K562 (cell line): ENCODE data around the gene DRICH1. TPM values are rescaled to one million over a fixed set of nuclear protein-coding genes. Genes with fewer than 3 reads are reported as not detected.

Experiments used
- ATAC-seq: fragments of 200-7000 bp; cut with Tn5 transposase; 3 replicates; pipeline ENCODE4 v1.9.1; 2020; ENCODE audit warnings: moderate library complexity
- BruUV-seq: library from RNA; stranded (reverse); fragments of 400-500 nt; replicated peaks from 2 replicates; lab custom pipeline; 2021; lab: Mats Ljungman, UMichigan
- CTCF ChIA-PET: fragments of 300-600 bp; formaldehyde crosslinking; extraction: SDS; loops from one replicate; lab custom pipeline; 2021; ENCODE audit warnings: low intra/inter-chr PET ratio; lab: Yijun Ruan, JAX
- POLR2A ChIA-PET: fragments of 300-600, 350-650 bp; sonication (Branson Sonifier 250); formaldehyde crosslinking; extraction: SDS; loops from one replicate; lab custom pipeline; 2021; ENCODE audit warnings: antibody characterized with exemption, inconsistent platforms; lab: Yijun Ruan, JAX
- DNase-seq, 4 experiments: peaks; one replicate each; pipeline versions ENCODE4 v3.0.0 to v3.0.0-alpha.2; 2011 to 2018; ENCODE audit warnings: low spot score in 3 of 4, mixed read lengths in 3 of 4; ENCODE audit errors: extremely low read depth in 1 of 4
- FAIRE-seq: peaks from 2 replicates; lab custom pipeline; 2011; peaks lifted over from hg19 to GRCh38; lab: Jason Lieb, UNC
- H2AFZ ChIP-seq: 2 replicates; pipeline ENCODE4 v1.6.0; 2011; ENCODE audit warnings: low read depth, low read length, control low read depth, inconsistent platforms
- H3K27ac ChIP-seq: fragments of 200-600 bp; 3 replicates; pipeline ENCODE4 v1.8.0; 2011; ENCODE audit warnings: low read depth, mild to moderate bottlenecking, control low read depth, inconsistent platforms, low read length, moderate library complexity, mixed read lengths; ENCODE audit errors: extremely low read depth
- H3K27me3 ChIP-seq, 2 experiments: fragments of 300-600 bp in 1 of 2; 2 replicates in 1 of 2; 3 replicates in 1 of 2; pipeline versions ENCODE4 v1.6.0 to v1.8.0; 2011; ENCODE audit warnings: inconsistent platforms in 2 of 2, low read length in 2 of 2, mild to moderate bottlenecking in 1 of 2, mixed read lengths in 1 of 2, moderate library complexity in 1 of 2; ENCODE audit not compliant: control insufficient read depth in 2 of 2, insufficient read depth in 2 of 2
- H3K36me3 ChIP-seq: fragments of 300-600 bp; 3 replicates; pipeline ENCODE4 v1.8.0; 2011; ENCODE audit warnings: mild to moderate bottlenecking, low read length, inconsistent platforms; ENCODE audit not compliant: control insufficient read depth, insufficient read depth
- H3K4me1 ChIP-seq, 2 experiments: fragments of 200-600 bp in 1 of 2; replicated peaks in 1 of 2; 2 replicates in 1 of 2; 3 replicates in 1 of 2; pipeline versions ENCODE4 v1.5.1 to v1.8.0; 2011; ENCODE audit warnings: inconsistent platforms in 2 of 2, low read length in 2 of 2, mild to moderate bottlenecking in 1 of 2, mixed read lengths in 1 of 2, moderate library complexity in 1 of 2; ENCODE audit not compliant: control insufficient read depth in 2 of 2, insufficient read depth in 2 of 2
- H3K4me2 ChIP-seq: 2 replicates; pipeline ENCODE4 v1.6.1; 2011; ENCODE audit warnings: low read length, control low read depth, inconsistent platforms, mixed read lengths; ENCODE audit not compliant: insufficient read depth
- H3K4me3 ChIP-seq: fragments of 200-600 bp; sonication (generic), shearing (Covaris generic); 2 replicates; pipeline ENCODE4 v1.5.1; 2016; ENCODE audit warnings: control low read depth, inconsistent platforms
- H3K79me2 ChIP-seq: fragments of 200-600 bp; 3 replicates; pipeline ENCODE4 v1.8.0; 2011; ENCODE audit warnings: low read length, inconsistent platforms; ENCODE audit not compliant: control insufficient read depth, insufficient read depth
- H3K9ac ChIP-seq, 2 experiments: 2 replicates each; pipeline versions ENCODE4 v1.6.0 to v1.6.1; 2011; ENCODE audit warnings: low read depth in 2 of 2, low read length in 2 of 2, control low read depth in 1 of 2, inconsistent platforms in 1 of 2, mild to moderate bottlenecking in 1 of 2, mixed read lengths in 1 of 2; ENCODE audit not compliant: insufficient read depth in 1 of 2
- H3K9me1 ChIP-seq: one replicate; pipeline ENCODE4 v1.6.0; 2011; ENCODE audit warnings: inconsistent platforms, mild to moderate bottlenecking, low read length, moderate library complexity; ENCODE audit not compliant: control insufficient read depth, insufficient read depth
- H3K9me3 ChIP-seq: replicated peaks from 2 replicates; pipeline ENCODE4 v1.5.1; 2011; ENCODE audit warnings: low read depth, low read length, inconsistent platforms; ENCODE audit not compliant: control insufficient read depth, insufficient read depth
- H4K20me1 ChIP-seq: replicated peaks from 2 replicates; pipeline ENCODE4 v1.6.1; 2011; ENCODE audit warnings: low read length, inconsistent platforms, mixed read lengths; ENCODE audit not compliant: control insufficient read depth, insufficient read depth
- FOXP4 ChIP-seq: sonication (generic); formaldehyde crosslinking; IDR thresholded peaks from 2 replicates; pipeline ENCODE4 v1.8.0; 2022; ENCODE audit warnings: mild to moderate bottlenecking, missing genetic modification reagents, borderline replicate concordance
- HDGF ChIP-seq: fragments of 450-650 bp; IDR thresholded peaks from 2 replicates; pipeline ENCODE4 v1.6.1; 2016
- HSF4 ChIP-seq: fragments of 250-450 bp; sonication (Bioruptor Pico); IDR thresholded peaks from 2 replicates; pipeline ENCODE4 v2.1.2; 2022; ENCODE audit warnings: mild to moderate bottlenecking, moderate library complexity, borderline replicate concordance
- MCM5 ChIP-seq: fragments of 450-650 bp; IDR thresholded peaks from 2 replicates; pipeline ENCODE4 v1.6.1; 2016; ENCODE audit warnings: low read depth
- MEIS2 ChIP-seq: fragments of 450-650 bp; IDR thresholded peaks from 2 replicates; pipeline ENCODE4 v1.6.1; 2014; ENCODE audit warnings: mild to moderate bottlenecking; ENCODE audit not compliant: partially characterized antibody
- OTX1 ChIP-seq: fragments of 450-650 bp; formaldehyde crosslinking; IDR thresholded peaks from 2 replicates; pipeline ENCODE4 v1.4.0; 2022; ENCODE audit warnings: mild to moderate bottlenecking
- PCBP1 ChIP-seq: fragments of 200-400 bp; formaldehyde crosslinking; IDR thresholded peaks from 2 replicates; pipeline ENCODE4 v1.6.1; 2018; ENCODE audit warnings: mild to moderate bottlenecking, low read depth, low read length; ENCODE audit not compliant: poor library complexity, severe bottlenecking
- TBL1XR1 ChIP-seq, 2 experiments: IDR thresholded peaks; 2 replicates each; pipeline ENCODE4 v1.6.1; 2012; ENCODE audit warnings: improper control_type of control experiment in 2 of 2, low read length in 2 of 2, mild to moderate bottlenecking in 1 of 2
- VEZF1 ChIP-seq: fragments of 200-800 bp; sonication (Bioruptor generic); IDR thresholded peaks from 2 replicates; pipeline ENCODE4 v1.6.1; 2017; ENCODE audit warnings: missing genetic modification characterization, missing compliant biosample characterization
- whole genome bisulfite sequencing: fragments of 100-300 bp; shearing (Covaris generic); methylation state at CpG from one replicate; pipeline ENCODE4 v1.1.6; 2016; ENCODE audit warnings: low coverage, mixed read lengths; ENCODE audit not compliant: insufficient coverage; ENCODE audit errors: missing lambda C conversion rate; 5-methylcytosine and 5-hydroxymethylcytosine counted together
- in situ Hi-C: fragments of 300-500 bp; cut with MboI; formaldehyde crosslinking; loops from 4 replicates; pipeline ENCODE4 v1.15.0; 2018; ENCODE audit warnings: inconsistent platforms, mixed read lengths
- intact Hi-C: fragments of 100-400 bp; cut with micrococcal nuclease; formaldehyde crosslinking; loops from 2 replicates; pipeline ENCODE4 v1.14.2; 2022
- polyA plus RNA-seq, 8 experiments: library from polyadenylated mRNA; depleted of rRNA in 4 of 8; stranded (reverse) in 5 of 8; unstranded in 3 of 8; fragments of >200 nt; fragmentation: Nextera tagmentation in 2 of 8; fragmentation: Illumina TruSeq in 1 of 8; extraction: Ambion mirVana in 2 of 8; extraction: Trizol in 1 of 8; gene quantifications; 2 replicates each; pipeline versions ENCODE4 v1.2.1 to v1.2.3, GENCODE V29; 2011 to 2014; ENCODE audit warnings: inconsistent platforms in 1 of 8, missing spikeins in 1 of 8
- total RNA-seq, 7 experiments: library from RNA; depleted of rRNA in 6 of 7; stranded (reverse); fragments of >200 nt in 6 of 7; fragmentation: Illumina TruSeq in 2 of 7; extraction: Trizol in 2 of 7; gene quantifications; 2 replicates each; pipeline versions ENCODE4 v1.2.1 to v1.2.3, GENCODE V29; 2011 to 2021; ENCODE audit warnings: low replicate concordance in 1 of 7
- TF ChIP-seq, protein P1 (sequence below): sonication (generic); formaldehyde crosslinking; IDR thresholded peaks from 2 replicates; pipeline ENCODE4 v1.8.1; 2023; ENCODE audit warnings: missing genetic modification reagents, mild to moderate bottlenecking, borderline replicate concordance
- TF ChIP-seq, protein P2 (sequence below): fragments of 450-650 bp; formaldehyde crosslinking; IDR thresholded peaks from 2 replicates; pipeline ENCODE4 v1.4.0; 2020; ENCODE audit warnings: mild to moderate bottlenecking, moderate library complexity

DRICH1 gene
- total and polyA plus RNA-seq, 9 of the 15 experiments (the other 6 are each of a cell fraction or from before 2014, with no cell fraction given): 0.07 to 0.36 (median 0.14) TPM; not detected in 2

DNA sequence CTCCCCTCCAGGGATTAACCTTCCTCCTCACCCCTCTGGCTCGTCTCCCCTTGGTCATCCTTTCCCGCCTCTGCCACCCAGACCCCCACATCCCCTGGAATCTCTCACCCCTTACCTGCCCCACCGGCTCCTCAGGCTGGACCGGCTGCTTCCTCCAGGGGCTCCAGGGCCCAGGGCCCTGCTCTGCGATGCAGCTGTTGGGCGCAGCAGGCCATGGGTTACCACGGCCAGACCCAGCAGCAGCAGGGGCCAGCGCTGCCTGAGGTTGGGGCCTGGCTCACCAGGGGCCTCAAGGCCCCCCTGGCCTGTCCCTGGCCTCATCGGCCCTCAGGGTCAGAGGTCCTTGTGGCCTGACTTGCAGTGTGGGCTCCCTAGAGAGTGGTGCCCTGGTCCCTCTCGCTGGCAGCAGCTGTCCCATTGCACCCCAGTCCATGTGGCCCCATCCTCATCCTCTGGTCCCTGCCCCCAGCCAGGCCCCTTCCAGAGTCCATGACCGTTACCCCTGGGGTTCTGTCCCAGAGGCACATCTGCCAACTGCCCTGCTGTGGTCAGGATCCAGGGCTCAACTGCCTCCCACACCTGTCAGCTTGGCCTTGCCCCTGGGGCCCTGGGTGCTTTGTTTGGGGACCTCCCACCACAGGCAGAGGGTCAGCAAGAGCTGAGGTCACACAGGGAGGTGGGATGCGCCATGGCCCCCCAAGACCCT, 52.1 kb downstream of the DRICH1 start, which contains the start of gene IGLL1:
Gene IGLL1 (minus strand): TSS at position 421 of the 706 bp plus-strand sequence. CDS start 100 bp downstream, at position 321.
- peaks cover 0 to 4% of the 10 kb centered on the region in 2 experiments; a peak in 2 of 5 replicates for H3K27me3 ChIP-seq
- FAIRE-seq (no peak), ATAC-seq (no peak), DNase-seq (no peak)
- H3K4me3 ChIP-seq: no peak within 1 kb of the TSS
- CTCF ChIA-PET: no interaction called here
- intact Hi-C loops: no loop called here
- no peaks in the 10 kb centered on the region for H3K9me3 ChIP-seq
- H2AFZ ChIP-seq: no peak within 1 kb of the TSS
- WGBS: 0% methylated on average over 2 of the region's 12 CpGs
- no peaks in the 10 kb centered on the region for H4K20me1 ChIP-seq
- no peak within 1 kb of the TSS for H3K4me2 ChIP-seq
- POLR2A ChIA-PET: no interaction called here
- in situ Hi-C loops: loop anchor here (25.0 kb wide), 2 partner anchors 418 to 618 kb away; no protein-coding TSS in a partner anchor
- peak within 1 kb of the TSS in 1 of 2 experiments; percentile 35; a peak in 1 of 4 replicates for H3K9ac ChIP-seq
- H3K36me3 ChIP-seq: no peaks in the 10 kb centered on the region
- no peaks in the 10 kb centered on the region for H3K79me2 ChIP-seq
- H3K4me1 ChIP-seq: peaks cover 0 to 12% of the 10 kb centered on the region in 2 experiments; a peak in 2 of 5 replicates
- BruUV-seq: no TSS peak
- no peak within 1 kb of the TSS for H3K27ac ChIP-seq
- no peaks in the 10 kb centered on the region for H3K9me1 ChIP-seq
- TF ChIP-seq VEZF1 (CRISPR knock-in tag) (no peak), HSF4 (no peak), HDGF (no peak), OTX1 (CRISPR knock-in tag) (no peak), MEIS2 (no peak), MCM5 (no peak), TBL1XR1 (IDR thresholded peaks at IDR 0.05; ENCODE audit: low read length in 2 of 2) (no peak), PCBP1 (no peak), FOXP4 (CRISPR knock-in tag) (no peak)
- TF ChIP-seq, protein P1, sequence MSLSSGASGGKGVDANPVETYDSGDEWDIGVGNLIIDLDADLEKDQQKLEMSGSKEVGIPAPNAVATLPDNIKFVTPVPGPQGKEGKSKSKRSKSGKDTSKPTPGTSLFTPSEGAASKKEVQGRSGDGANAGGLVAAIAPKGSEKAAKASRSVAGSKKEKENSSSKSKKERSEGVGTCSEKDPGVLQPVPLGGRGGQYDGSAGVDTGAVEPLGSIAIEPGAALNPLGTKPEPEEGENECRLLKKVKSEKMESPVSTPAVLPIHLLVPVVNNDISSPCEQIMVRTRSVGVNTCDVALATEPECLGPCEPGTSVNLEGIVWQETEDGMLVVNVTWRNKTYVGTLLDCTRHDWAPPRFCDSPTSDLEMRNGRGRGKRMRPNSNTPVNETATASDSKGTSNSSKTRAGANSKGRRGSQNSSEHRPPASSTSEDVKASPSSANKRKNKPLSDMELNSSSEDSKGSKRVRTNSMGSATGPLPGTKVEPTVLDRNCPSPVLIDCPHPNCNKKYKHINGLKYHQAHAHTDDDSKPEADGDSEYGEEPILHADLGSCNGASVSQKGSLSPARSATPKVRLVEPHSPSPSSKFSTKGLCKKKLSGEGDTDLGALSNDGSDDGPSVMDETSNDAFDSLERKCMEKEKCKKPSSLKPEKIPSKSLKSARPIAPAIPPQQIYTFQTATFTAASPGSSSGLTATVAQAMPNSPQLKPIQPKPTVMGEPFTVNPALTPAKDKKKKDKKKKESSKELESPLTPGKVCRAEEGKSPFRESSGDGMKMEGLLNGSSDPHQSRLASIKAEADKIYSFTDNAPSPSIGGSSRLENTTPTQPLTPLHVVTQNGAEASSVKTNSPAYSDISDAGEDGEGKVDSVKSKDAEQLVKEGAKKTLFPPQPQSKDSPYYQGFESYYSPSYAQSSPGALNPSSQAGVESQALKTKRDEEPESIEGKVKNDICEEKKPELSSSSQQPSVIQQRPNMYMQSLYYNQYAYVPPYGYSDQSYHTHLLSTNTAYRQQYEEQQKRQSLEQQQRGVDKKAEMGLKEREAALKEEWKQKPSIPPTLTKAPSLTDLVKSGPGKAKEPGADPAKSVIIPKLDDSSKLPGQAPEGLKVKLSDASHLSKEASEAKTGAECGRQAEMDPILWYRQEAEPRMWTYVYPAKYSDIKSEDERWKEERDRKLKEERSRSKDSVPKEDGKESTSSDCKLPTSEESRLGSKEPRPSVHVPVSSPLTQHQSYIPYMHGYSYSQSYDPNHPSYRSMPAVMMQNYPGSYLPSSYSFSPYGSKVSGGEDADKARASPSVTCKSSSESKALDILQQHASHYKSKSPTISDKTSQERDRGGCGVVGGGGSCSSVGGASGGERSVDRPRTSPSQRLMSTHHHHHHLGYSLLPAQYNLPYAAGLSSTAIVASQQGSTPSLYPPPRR: no peak
- TF ChIP-seq, protein P2, sequence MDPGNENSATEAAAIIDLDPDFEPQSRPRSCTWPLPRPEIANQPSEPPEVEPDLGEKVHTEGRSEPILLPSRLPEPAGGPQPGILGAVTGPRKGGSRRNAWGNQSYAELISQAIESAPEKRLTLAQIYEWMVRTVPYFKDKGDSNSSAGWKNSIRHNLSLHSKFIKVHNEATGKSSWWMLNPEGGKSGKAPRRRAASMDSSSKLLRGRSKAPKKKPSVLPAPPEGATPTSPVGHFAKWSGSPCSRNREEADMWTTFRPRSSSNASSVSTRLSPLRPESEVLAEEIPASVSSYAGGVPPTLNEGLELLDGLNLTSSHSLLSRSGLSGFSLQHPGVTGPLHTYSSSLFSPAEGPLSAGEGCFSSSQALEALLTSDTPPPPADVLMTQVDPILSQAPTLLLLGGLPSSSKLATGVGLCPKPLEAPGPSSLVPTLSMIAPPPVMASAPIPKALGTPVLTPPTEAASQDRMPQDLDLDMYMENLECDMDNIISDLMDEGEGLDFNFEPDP: no peak
